ENCODE results near the gene HFE.
A peak's percentile ranks its signal among the peaks of the same experiment; 100 is the strongest.
"Not testable (repeated sequence)": the region's sequence is repeated elsewhere in the genome, so short reads cannot be mapped to it uniquely, and the experiment has no call there.

Gene HFE

GRCh38 chr6:26115226-26115625, 28.0 kb downstream of the HFE start:
- no peak for DNase-seq

GRCh38 chr6:26116267-26116666, 29.0 kb downstream of the HFE start:
- no peak for DNase-seq

- DNase-seq: no peak
These were observed 31.8 kb downstream of the HFE start for GRCh38 chr6:26118999-26119398.

GRCh38 chr6:26120115-26120514, 32.9 kb downstream of the HFE start:
- DNase-seq: not testable (repeated sequence)

DNA sequence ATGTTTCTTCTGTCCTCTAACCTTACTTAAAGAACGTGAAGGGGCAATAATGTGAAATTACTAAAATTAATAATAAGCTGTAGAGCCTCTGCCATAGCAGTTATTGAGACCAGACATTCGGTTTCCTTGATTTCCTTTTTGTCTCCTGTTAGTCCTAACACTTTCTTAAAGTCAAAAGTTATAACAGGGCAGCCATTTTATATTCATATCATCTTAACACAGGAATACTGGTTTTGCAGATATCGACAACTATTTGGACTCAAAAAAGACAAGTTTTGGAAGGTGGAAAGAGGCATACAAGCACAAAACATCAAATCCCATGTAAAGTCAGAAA, 33.5 kb downstream of the HFE start:
- DNase-seq: no peak

DNA sequence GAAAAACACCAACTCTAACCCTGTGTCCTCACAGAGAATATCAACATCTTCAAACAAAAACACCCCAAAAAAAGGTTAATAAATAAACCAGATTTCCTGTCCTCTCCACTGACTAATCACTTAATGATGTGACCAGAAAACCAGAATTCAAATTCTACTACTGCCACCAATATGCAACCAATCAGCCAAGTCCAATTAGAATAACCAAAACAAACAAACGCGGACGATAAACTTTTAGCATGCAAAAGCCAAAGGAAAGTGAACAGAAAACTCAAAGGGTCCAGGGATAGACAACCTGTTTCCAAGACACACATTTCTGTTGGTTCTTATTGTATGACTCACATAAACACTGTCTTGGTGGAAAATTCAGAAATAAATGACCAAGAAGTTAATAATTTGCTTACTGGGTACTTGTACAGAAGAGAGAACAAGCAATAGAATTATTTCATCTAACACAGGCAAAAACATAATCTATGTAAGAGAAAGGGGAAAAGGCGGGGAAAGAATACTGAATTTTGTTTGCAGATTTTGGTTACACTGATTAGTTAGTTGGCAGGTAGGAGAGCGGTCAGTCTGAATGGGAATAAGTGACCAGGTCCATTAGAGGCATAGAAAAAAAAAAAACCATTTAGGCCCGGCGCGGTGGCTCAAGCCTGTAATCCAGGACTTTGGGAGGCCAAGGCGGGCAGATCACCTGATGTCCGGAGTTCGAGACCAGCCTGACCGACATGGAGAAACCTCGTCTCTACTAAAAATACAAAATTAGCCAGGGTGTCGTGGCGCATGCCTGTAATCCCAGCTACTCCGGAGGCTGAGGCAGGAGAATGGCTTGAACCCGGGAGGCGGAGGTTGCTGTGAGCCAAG, 34.1 kb downstream of the HFE start:
- DNase-seq: no peak

GRCh38 chr6:26122005-26122388, 34.8 kb downstream of the HFE start:
- no peak for DNase-seq

DNA sequence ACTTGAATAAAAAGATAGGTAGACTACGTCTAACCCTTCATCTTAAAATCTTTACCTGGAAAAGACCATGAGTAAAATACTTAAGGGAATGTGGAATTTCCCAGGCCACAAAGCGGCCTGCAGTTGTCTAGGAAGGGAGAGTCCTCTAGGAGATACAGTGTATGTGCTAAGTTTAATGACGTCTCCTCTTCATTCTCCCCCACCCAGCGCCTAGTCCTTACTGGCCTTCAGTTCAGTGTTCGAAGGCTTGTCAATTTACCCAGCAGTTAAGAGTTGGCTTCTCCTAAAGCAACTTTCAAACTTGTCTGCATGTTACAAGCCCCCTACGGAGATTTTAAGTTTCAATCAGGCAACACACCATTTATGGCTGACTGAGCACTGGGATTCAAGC, 35.2 kb downstream of the HFE start:
- no peak for DNase-seq

DNA sequence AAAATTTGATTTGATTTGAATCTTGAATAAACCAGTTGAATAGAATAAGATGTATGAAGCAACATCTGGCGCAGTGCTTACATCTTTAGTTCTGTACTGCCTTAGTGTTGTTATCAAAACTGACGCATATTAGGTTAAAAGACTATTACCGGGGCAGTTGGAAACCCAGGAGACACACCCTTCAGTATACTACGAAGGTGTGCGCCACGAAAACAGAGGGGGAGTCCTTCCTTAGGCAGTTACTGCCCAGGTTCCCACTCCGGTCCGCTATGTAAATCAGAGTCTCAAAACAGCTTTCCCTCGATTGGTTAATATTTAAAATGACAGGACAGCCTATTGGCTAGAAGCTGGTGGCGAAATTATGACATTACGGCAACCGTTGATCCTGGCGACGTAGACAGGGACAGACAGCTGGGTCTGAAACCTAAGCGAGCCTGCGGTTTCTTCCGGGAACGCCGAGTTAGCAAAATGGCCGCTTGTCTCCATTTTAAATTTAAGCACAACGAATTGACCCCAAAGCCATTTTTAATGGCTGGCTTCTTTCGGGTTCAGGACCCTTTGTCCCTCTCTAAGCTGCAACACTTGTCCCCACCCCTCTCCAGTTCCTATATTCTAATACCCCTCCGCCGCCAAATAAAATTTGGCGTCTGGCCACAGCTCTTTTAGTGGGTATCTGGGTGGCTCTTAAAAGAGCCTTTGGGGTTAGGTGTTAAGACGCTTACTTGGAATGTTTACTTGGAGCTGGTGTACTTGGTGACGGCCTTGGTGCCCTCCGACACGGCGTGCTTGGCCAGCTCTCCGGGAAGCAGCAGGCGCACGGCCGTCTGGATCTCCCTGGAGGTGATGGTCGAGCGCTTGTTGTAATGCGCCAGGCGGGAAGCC, 35.8 kb downstream of the HFE start:
- peak; percentile 85 for DNase-seq

DNA sequence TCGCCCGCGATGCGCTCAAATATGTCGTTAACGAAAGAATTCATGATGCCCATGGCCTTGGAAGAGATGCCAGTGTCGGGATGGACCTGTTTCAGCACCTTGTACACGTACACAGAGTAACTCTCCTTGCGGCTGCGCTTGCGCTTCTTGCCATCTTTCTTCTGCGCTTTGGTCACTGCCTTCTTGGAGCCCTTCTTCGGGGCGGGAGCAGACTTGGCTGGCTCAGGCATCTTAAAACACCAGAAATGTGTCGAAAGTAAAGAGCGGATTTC, 36.4 kb downstream of the HFE start:
- DNase-seq: no peak

- DNase-seq: peak; percentile 63
These were observed 36.9 kb downstream of the HFE start for GRCh38 chr6:26123947-26124780.

DNA sequence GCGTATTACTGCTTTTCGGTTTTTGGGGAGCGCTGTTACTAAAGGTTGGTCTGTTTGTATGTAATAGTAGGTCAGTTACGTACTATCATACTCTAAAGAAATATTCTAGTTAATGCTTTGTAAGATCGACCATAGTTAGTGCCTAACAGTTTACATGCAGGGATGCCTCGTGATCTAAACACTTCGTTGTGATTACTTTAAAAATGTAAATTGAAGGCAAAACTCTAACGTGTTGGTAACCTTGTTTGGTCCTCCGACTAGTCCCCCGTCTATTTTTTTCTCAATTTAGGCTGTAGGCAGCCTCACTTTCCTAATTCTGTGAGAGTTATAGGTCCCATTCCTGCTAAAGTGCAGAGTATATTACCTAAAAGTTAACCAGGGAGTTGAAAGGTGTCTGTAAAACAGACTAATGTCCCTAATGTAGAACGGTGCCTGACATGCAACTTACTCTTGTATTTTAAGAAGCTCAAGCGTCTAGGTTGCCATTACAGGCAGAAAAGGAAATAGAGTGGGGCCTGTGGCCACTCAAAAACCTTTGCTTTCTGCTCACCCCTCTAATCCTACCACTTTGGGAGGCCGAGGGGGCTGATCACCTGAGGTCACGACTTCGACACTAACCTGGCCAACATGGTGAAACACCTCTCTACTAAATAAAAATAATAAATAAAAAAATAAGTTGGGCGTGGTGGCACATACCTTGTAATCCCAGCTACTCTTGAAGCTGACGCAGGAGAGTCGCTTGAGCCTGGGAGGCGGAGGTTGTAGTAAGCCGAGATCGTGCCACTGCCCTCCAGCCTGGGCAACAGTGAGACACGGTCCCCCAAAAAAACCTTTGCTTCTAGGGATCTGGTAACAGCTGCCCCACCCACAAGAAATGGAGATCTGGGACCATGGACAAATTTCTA, 37.8 kb downstream of the HFE start:
- DNase-seq: no peak

GRCh38 chr6:26126394-26127235, 39.4 kb downstream of the HFE start:
- DNase-seq: no peak

DNA sequence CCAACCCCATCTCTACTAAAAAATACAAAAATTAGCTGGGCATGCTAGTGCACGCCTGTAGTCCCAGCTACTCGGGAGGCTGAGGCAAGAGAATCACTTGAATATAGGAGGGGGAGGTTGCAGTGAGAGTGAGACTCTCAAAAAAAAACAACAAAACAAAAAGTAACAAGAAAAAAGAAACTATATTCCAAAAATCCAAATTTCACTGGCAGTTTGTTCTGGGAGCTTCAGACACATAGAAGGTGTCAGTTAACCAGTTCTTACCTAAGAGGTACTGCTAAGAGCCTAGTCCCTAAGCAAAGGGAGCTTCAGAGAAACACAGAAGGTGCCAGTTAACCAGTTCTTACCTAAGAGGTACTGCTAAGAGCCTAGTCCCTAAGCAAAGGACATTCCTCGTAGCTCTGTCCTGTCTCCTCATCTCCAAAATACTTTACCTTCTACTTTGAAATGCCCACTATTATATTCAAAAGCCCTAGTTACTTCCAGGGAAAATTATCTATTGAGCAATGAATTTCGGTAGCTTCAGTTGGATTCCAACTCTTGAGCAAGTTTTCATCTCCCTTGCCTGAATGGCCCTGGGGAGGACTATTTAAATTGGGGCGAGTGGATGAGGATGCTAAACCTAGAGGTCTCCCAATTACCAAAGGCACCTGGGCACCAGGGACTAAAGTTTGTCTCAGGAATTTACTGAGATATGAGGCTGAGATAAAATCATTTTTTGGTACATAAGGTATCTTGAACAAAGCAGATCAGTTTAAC, 41.0 kb downstream of the HFE start:
- DNase-seq: no peak

- DNase-seq: no peak
These were observed 42.4 kb downstream of the HFE start for GRCh38 chr6:26129656-26130055.

GRCh38 chr6:26130581-26131249, 43.5 kb downstream of the HFE start:
- DNase-seq: no peak

GRCh38 chr6:26131618-26132017, 44.4 kb downstream of the HFE start:
- no peak for DNase-seq

- DNase-seq: no peak
These were observed 46.5 kb downstream of the HFE start for GRCh38 chr6:26133730-26134129.

- no peak for DNase-seq
These were observed 49.1 kb downstream of the HFE start for GRCh38 chr6:26136321-26136720.

Measured in activated T-cell treated with anti-CD3 and anti-CD28 coated beads for 4 hours (primary cell).